Effector CD8-positive, alpha-beta T cell (primary cell): ENCODE measurements around the gene NR5A2.

Experiments used
- DNase-seq: peaks from one replicate; lab custom pipeline; 2025; lab: John Stamatoyannopoulos, UW

Gene NR5A2

DNA sequence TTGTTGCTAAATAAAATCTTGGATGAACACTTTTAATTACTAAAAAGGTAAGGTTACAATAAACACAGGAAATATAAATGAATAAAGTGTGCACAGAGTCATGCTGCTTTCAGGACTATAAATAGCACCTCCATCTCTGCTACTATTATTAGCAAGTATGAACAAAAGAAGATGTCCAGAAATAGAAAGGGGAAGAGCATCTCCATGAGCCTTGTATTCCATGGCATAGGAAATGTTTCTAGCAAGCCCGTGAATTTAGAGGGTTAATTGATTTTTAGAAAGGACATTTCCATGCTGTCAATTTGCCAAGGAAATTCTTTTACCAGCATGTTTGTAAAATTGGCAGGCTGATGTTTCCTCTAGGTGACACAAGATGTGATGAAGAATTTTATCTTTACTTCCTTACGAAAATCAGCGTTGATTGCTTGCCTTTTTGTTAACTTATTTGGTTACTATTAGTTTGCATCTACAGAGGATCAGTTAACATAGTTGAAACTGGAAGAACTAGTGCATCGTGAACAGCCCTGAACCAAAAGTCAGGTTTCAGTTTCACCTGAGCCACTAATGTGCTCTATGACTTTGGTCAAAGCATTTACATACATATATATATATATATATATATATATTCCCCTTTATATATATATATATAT lies 45.3 kb downstream of the NR5A2 start:
- no peak for DNase-seq

DNA sequence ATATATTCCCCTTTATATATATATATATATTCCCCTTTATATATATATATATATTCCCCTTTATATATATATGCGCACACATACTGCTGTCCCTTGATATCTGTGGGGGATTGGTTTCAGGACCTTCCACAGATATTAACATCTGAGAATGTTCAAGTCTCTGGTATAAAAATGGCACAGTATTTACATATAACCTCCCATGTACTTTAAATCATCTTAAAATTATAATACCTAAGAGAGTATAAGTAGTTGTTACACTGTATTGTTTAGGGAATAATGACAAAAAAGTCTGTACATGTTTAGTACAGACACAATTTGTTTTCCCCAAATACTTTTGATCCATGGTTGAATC lies 45.8 kb downstream of the NR5A2 start:
- no peak for DNase-seq

- no peak for DNase-seq
These were observed 48.0 kb downstream of the NR5A2 start for GRCh38 chr1:200075522-200075921.

GRCh38 chr1:200075938-200076546 lies 48.5 kb downstream of the NR5A2 start:
- no peak for DNase-seq

DNA sequence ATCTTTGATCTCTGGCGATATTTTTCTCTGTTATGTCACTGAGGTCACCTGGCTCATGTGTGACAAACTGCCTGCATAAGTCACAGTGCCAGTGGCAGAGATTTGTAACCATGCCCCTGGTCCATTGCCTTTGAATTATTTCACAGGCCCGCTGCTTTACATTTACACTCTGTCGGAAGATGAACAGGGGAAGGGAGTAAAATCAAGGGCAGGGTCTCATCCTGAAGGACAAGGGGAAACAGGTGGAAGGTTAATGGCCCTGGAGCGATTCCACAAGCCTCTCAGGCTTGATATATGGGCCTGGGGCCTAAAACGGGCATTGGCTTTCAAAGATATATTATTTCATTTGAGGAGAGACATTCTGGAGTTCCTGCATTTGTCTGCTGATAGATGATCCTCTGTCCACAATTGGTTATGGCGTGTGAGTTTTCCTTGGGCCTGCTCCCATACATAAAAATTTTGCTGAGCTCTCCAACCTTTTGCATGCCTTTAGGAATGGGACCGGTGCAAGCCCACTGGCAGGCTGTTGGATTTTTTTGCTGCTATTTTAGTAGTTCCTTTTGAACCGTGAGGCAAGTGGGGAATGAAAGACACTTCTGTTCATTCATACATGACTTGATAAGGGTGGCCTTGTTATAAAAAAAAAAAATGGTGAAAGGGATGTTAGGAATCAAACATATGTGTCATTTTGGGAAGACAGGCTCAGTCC lies 51.9 kb downstream of the NR5A2 start:
- DNase-seq, result no peak

DNA sequence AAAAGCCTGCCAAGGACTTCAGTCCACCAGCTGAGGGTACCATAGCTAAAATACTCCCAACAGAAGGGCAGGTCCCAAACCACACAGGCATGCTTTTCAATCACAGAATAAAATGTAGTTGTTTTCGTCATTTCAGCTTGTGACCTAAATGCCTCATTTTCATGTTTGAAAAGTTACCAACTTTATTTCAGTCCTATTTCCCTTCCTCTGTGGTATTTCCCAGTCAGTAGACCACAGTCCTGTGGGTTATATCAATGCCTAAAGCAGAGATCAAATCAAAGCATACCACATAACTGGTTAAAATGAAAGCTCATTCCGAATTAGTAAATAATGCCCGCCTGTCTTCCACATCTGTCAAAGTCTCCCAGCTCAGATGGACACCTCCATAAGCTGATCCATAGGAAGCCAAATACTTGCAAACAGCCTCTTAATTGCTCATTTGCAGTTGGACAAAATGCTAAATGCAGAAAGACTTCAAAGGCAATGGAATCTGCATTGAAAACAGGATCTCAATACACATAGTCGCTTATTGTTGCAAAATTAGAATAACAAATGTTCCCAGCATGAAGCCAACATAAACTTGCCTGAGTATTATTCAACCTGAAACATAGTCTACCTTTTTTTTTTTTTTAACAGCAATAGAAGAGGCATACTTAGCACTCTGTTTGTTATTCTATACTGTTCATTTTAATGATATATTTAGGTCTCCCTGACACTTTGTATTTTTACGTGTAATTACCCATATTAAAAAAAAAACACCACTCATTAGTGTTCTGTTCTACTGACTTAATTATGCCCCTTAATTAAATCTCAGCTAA lies 53.9 kb downstream of the NR5A2 start:
- DNase-seq, result no peak

GRCh38 chr1:200081969-200082245 lies 54.4 kb downstream of the NR5A2 start:
- DNase-seq, result no peak

DNA sequence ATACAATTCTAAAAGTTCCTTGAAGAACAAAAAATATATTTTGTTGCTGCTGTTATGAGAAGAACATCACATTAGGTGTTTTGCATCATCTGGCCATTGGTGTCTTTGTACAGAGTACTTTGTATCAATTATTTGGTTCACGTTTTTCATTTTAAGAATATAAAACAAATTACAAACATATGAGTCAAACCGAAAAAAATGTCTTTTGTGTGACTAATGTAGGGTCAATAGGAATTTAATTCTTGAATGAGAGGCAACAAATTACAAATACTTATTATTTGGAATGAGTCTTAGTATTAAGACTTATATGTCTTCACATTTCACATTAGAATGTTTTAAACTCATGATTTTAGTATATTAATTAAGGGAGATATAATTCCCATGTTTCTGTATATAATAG lies 54.8 kb downstream of the NR5A2 start:
- no peak for DNase-seq

- DNase-seq, result no peak
These were observed 63.0 kb downstream of the NR5A2 start for GRCh38 chr1:200090252-200091159.

GRCh38 chr1:200095057-200095577 lies 67.6 kb downstream of the NR5A2 start:
- no peak for DNase-seq

GRCh38 chr1:200096774-200097173 lies 69.3 kb downstream of the NR5A2 start:
- DNase-seq, result no peak

DNA sequence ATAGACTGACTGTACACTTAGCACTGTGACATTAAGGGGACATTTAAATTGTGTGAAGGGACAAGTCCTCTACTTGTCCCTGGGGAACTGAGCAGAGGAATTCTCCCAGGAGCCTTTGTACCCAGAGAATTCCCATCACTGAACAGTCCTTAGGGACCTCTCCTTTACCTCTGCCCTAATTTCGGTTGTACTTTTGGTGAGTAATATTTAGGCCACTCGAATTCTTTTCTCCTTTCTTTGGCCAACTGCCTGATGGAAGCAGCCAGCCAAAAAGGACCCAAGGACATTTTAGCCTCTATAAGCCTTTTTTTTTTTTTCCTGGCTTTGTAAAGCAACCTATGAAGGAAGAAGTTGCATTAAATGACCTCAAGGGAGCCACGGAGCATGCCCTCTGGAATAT lies 71.5 kb downstream of the NR5A2 start:
- DNase-seq, result no peak

- no peak for DNase-seq
These were observed 76.6 kb downstream of the NR5A2 start for GRCh38 chr1:200103966-200104583.

GRCh38 chr1:200107004-200107470 lies 79.5 kb downstream of the NR5A2 start:
- DNase-seq, result no peak

- no peak for DNase-seq
These were observed 81.1 kb downstream of the NR5A2 start for GRCh38 chr1:200108659-200109058.

- no peak for DNase-seq
These were observed 84.8 kb downstream of the NR5A2 start for GRCh38 chr1:200112290-200112689.

GRCh38 chr1:200115532-200115931 lies 88.0 kb downstream of the NR5A2 start:
- DNase-seq, result no peak

DNA sequence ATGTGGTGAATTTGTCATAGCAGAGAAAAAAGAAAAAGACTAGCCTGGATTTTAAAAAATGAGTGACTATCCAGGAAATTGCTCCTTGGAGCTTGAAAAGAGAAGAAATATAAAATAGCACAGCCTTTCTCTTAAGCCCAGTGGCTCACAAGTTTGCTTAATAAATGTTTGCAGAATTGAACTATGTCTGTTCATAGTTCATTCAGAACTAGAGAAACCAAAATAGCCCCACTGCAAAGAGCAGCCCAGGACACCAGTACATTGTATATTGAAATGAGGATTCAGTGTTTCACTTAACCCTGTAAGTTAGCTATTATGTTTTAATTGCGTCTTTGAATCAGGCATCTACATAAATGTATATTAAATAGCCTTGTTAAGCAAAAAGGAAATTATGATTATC lies 88.8 kb downstream of the NR5A2 start:
- no peak for DNase-seq

- DNase-seq, result no peak
These were observed 91.4 kb downstream of the NR5A2 start for GRCh38 chr1:200118779-200119505.

DNA sequence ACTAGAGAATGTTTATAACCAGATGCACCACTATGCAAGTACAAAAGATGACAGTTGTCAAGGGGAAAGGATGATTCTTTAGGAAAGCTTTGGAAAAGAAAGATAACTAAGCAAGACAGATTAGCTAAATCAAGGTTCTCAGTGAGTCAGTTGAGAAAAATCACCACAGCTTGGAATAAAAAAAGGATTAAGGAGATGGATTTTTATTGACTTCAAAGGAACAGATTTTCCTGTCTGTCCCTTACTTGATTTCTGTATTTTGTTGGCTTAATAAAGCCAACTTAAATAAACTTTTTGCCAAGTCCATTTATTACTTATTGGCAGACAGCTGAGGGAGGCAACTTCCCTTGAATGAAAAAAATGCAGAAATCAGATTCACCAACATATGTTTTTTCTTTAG lies 93.9 kb downstream of the NR5A2 start:
- no peak for DNase-seq
